ENCODE measurements around the gene ITPR1. TPM values are rescaled to one million over a fixed set of nuclear protein-coding genes. Genes with fewer than 3 reads are reported as not detected.

ITPR1 gene
- total and polyA plus RNA-seq, 4 donors = 30.7 to 294 (median 149) TPM

- ATAC-seq (ENCODE audit: low FRiP score) (no peak), DNase-seq (no peak)
- 10 to 12% methylated on average over 3 of the region's 3 CpGs for whole genome bisulfite sequencing, 2 donors
- Histone ChIP-seq H3K4me3 (ENCODE audit: low read length in 2 of 2) (peak overlapping the region; percentile 86 to 87), H3K27ac (ENCODE audit: low read depth in 1 of 2, low read length in 2 of 2) (peak overlapping the region; percentile 10 to 30), H3K27me3 (ENCODE audit: control insufficient read depth in 1 of 2, insufficient read depth in 2 of 2, low read length in 1 of 2) (no peaks in the 10 kb centered on the region), H3K36me3 (ENCODE audit: control insufficient read depth in 1 of 2, insufficient read depth in 2 of 2, low read length in 1 of 2) (no peaks in the 10 kb centered on the region), H3K9me3 (ENCODE audit: control insufficient read depth, low read length) (no peaks in the 10 kb centered on the region), H3K4me1 (ENCODE audit: control insufficient read depth in 1 of 2, insufficient read depth in 2 of 2, low read length in 2 of 2) (no peaks in the 10 kb centered on the region)
- intact Hi-C loops (cut with DNase I) = loop anchor here (2.0 to 10.0 kb wide), 2 partner anchors 55 to 139 kb away; no protein-coding TSS in a partner anchor
These were observed 2.3 kb downstream of the ITPR1 start for GRCh38 chr3:4495294-4496086.

GRCh38 chr3:4496087-4496452, 2.9 kb downstream of the ITPR1 start:
- H3K36me3 ChIP-seq (ENCODE audit: control insufficient read depth in 1 of 2, insufficient read depth in 2 of 2, low read length in 1 of 2) = no peaks in the 10 kb centered on the region
- DNase-seq (no peak), ATAC-seq (ENCODE audit: low FRiP score) (no peak)
- H3K9me3 ChIP-seq (ENCODE audit: control insufficient read depth, low read length) = no peaks in the 10 kb centered on the region
- intact Hi-C loops (cut with DNase I) = loop anchor here in 1 of 2 donors (10.0 kb wide), 1 partner anchor 139 kb away; no protein-coding TSS in a partner anchor
- 39 to 44% methylated on average over 3 of the region's 3 CpGs for WGBS, 2 donors
- no peak overlapping the region for H3K27ac ChIP-seq (ENCODE audit: low read depth in 1 of 2, low read length in 2 of 2)
- no peaks in the 10 kb centered on the region for H3K27me3 ChIP-seq (ENCODE audit: control insufficient read depth in 1 of 2, insufficient read depth in 2 of 2, low read length in 1 of 2)
- H3K4me3 ChIP-seq (ENCODE audit: low read length in 2 of 2) = peak overlapping the region in 1 of 2 donors; percentile 86
- H3K4me1 ChIP-seq (ENCODE audit: control insufficient read depth in 1 of 2, insufficient read depth in 2 of 2, low read length in 2 of 2) = no peaks in the 10 kb centered on the region

- Histone ChIP-seq H3K27me3 (ENCODE audit: control insufficient read depth in 1 of 2, insufficient read depth in 2 of 2, low read length in 1 of 2) (no peaks in the 10 kb centered on the region), H3K27ac (ENCODE audit: low read depth in 1 of 2, low read length in 2 of 2) (no peak overlapping the region), H3K4me3 (ENCODE audit: low read length in 2 of 2) (no peak overlapping the region), H3K9me3 (ENCODE audit: control insufficient read depth, low read length) (no peaks in the 10 kb centered on the region), H3K4me1 (ENCODE audit: control insufficient read depth in 1 of 2, insufficient read depth in 2 of 2, low read length in 2 of 2) (no peaks in the 10 kb centered on the region), H3K36me3 (ENCODE audit: control insufficient read depth in 1 of 2, insufficient read depth in 2 of 2, low read length in 1 of 2) (peaks cover 0 to 3% of the 10 kb centered on the region in 2 donors)
- ATAC-seq (ENCODE audit: low FRiP score) (no peak), DNase-seq (no peak)
- WGBS, 2 donors = 54 to 65% methylated on average over 5 of the region's 5 CpGs
- intact Hi-C loops (cut with DNase I) = loop anchor here in 1 of 2 donors (10.0 kb wide), 1 partner anchor 138 kb away; no protein-coding TSS in a partner anchor
These were observed 4.0 kb downstream of the ITPR1 start for GRCh38 chr3:4497005-4497692.

GRCh38 chr3:4497843-4498324, 4.7 kb downstream of the ITPR1 start:
- Histone ChIP-seq H3K36me3 (ENCODE audit: control insufficient read depth in 1 of 2, insufficient read depth in 2 of 2, low read length in 1 of 2) (peaks cover 0 to 3% of the 10 kb centered on the region in 2 donors), H3K9me3 (ENCODE audit: control insufficient read depth, low read length) (no peaks in the 10 kb centered on the region), H3K4me1 (ENCODE audit: control insufficient read depth in 1 of 2, insufficient read depth in 2 of 2, low read length in 2 of 2) (no peaks in the 10 kb centered on the region), H3K4me3 (ENCODE audit: low read length in 2 of 2) (no peak overlapping the region), H3K27ac (ENCODE audit: low read depth in 1 of 2, low read length in 2 of 2) (no peak overlapping the region), H3K27me3 (ENCODE audit: control insufficient read depth in 1 of 2, insufficient read depth in 2 of 2, low read length in 1 of 2) (no peaks in the 10 kb centered on the region)
- 37 to 60% methylated on average over 1 of the region's 1 CpG for WGBS, 2 donors
- ATAC-seq (ENCODE audit: low FRiP score) (no peak), DNase-seq (no peak)
- intact Hi-C loops (cut with DNase I) = loop anchor here in 1 of 2 donors (10.0 kb wide), 1 partner anchor 137 kb away; no protein-coding TSS in a partner anchor

- Histone ChIP-seq H3K27me3 (ENCODE audit: control insufficient read depth in 1 of 2, insufficient read depth in 2 of 2, low read length in 1 of 2) (no peaks in the 10 kb centered on the region), H3K36me3 (ENCODE audit: control insufficient read depth in 1 of 2, insufficient read depth in 2 of 2, low read length in 1 of 2) (peaks cover 0 to 3% of the 10 kb centered on the region in 2 donors), H3K4me1 (ENCODE audit: control insufficient read depth in 1 of 2, insufficient read depth in 2 of 2, low read length in 2 of 2) (no peaks in the 10 kb centered on the region), H3K27ac (ENCODE audit: low read depth in 1 of 2, low read length in 2 of 2) (no peak overlapping the region), H3K9me3 (ENCODE audit: control insufficient read depth, low read length) (no peaks in the 10 kb centered on the region), H3K4me3 (ENCODE audit: low read length in 2 of 2) (no peak overlapping the region)
- ATAC-seq (ENCODE audit: low FRiP score) (no peak), DNase-seq (no peak)
- WGBS, 2 donors = 73 to 75% methylated on average over 5 of the region's 5 CpGs
- intact Hi-C loops (cut with DNase I) = loop anchor here in 1 of 2 donors (10.0 kb wide), 1 partner anchor 136 kb away; no protein-coding TSS in a partner anchor
These were observed 5.3 kb downstream of the ITPR1 start for GRCh38 chr3:4498446-4498845.

GRCh38 chr3:4501437-4501836, 8.3 kb downstream of the ITPR1 start:
- Histone ChIP-seq H3K27ac (ENCODE audit: low read depth in 1 of 2, low read length in 2 of 2) (peak overlapping the region in 1 of 2 donors; percentile 49), H3K4me1 (ENCODE audit: control insufficient read depth in 1 of 2, insufficient read depth in 2 of 2, low read length in 2 of 2) (peaks cover 0 to 6% of the 10 kb centered on the region in 2 donors), H3K4me3 (ENCODE audit: low read length in 2 of 2) (no peak overlapping the region), H3K9me3 (ENCODE audit: control insufficient read depth, low read length) (no peaks in the 10 kb centered on the region), H3K36me3 (ENCODE audit: control insufficient read depth in 1 of 2, insufficient read depth in 2 of 2, low read length in 1 of 2) (peaks cover 0 to 3% of the 10 kb centered on the region in 2 donors), H3K27me3 (ENCODE audit: control insufficient read depth in 1 of 2, insufficient read depth in 2 of 2, low read length in 1 of 2) (no peaks in the 10 kb centered on the region)
- WGBS, 2 donors = 84 to 87% methylated on average over 3 of the region's 3 CpGs
- ATAC-seq (ENCODE audit: low FRiP score) (no peak), DNase-seq (no peak)
- intact Hi-C loops (cut with DNase I) = no loop called here

- Histone ChIP-seq H3K27me3 (ENCODE audit: control insufficient read depth in 1 of 2, insufficient read depth in 2 of 2, low read length in 1 of 2) (no peaks in the 10 kb centered on the region), H3K4me3 (ENCODE audit: low read length in 2 of 2) (no peak overlapping the region), H3K4me1 (ENCODE audit: control insufficient read depth in 1 of 2, insufficient read depth in 2 of 2, low read length in 2 of 2) (peaks cover 0 to 7% of the 10 kb centered on the region in 2 donors), H3K9me3 (ENCODE audit: control insufficient read depth, low read length) (no peaks in the 10 kb centered on the region), H3K27ac (ENCODE audit: low read depth in 1 of 2, low read length in 2 of 2) (no peak overlapping the region), H3K36me3 (ENCODE audit: control insufficient read depth in 1 of 2, insufficient read depth in 2 of 2, low read length in 1 of 2) (peaks cover 0 to 3% of the 10 kb centered on the region in 2 donors)
- intact Hi-C loops (cut with DNase I) = no loop called here
- DNase-seq (no peak), ATAC-seq (ENCODE audit: low FRiP score) (no peak)
- 67 to 76% methylated on average over 9 of the region's 9 CpGs for WGBS, 2 donors
These were observed 8.8 kb downstream of the ITPR1 start for GRCh38 chr3:4501927-4502326.

- 70 to 80% methylated on average over 5 of the region's 5 CpGs for WGBS, 2 donors
- ATAC-seq (ENCODE audit: low FRiP score) (no peak), DNase-seq (no peak)
- H3K4me1 ChIP-seq (ENCODE audit: control insufficient read depth in 1 of 2, insufficient read depth in 2 of 2, low read length in 2 of 2) = peaks cover 4 to 8% of the 10 kb centered on the region in 2 donors
- intact Hi-C loops (cut with DNase I) = no loop called here
- H3K27ac ChIP-seq (ENCODE audit: low read depth in 1 of 2, low read length in 2 of 2) = no peak overlapping the region
- no peak overlapping the region for H3K4me3 ChIP-seq (ENCODE audit: low read length in 2 of 2)
- peaks cover 0 to 3% of the 10 kb centered on the region in 2 donors for H3K36me3 ChIP-seq (ENCODE audit: control insufficient read depth in 1 of 2, insufficient read depth in 2 of 2, low read length in 1 of 2)
- H3K27me3 ChIP-seq (ENCODE audit: control insufficient read depth in 1 of 2, insufficient read depth in 2 of 2, low read length in 1 of 2) = no peaks in the 10 kb centered on the region
- no peaks in the 10 kb centered on the region for H3K9me3 ChIP-seq (ENCODE audit: control insufficient read depth, low read length)
These were observed 9.9 kb downstream of the ITPR1 start for GRCh38 chr3:4503050-4503449.
